K562 (cell line): ENCODE data around the gene AMIGO3. TPM values are rescaled to one million over a fixed set of nuclear protein-coding genes. Genes with fewer than 3 reads are reported as not detected.

Source experiments
- C11orf30 ChIP-seq: fragments of 450-650 bp; IDR thresholded peaks from 2 replicates; pipeline ENCODE4 v1.6.1; 2016; ENCODE audit warnings: low read depth, mild to moderate bottlenecking
- CCNT2 ChIP-seq: IDR thresholded peaks from 2 replicates; pipeline ENCODE4 v1.6.1; 2011; ENCODE audit warnings: borderline replicate concordance, low read depth, mild to moderate bottlenecking, moderate library complexity, mixed read lengths, low read length; ENCODE audit not compliant: insufficient read length; ENCODE audit errors: extremely low read depth
- CHCHD3 ChIP-seq: fragments of 250-450 bp; sonication (Bioruptor Pico); IDR thresholded peaks from 2 replicates; pipeline ENCODE4 v2.1.2; 2022; ENCODE audit warnings: mild to moderate bottlenecking
- EGR1 ChIP-seq: fragments of 450-650 bp; conservative IDR thresholded peaks from 2 replicates; pipeline ENCODE4 v1.6.1; 2017; ENCODE audit warnings: mild to moderate bottlenecking
- ELF1 ChIP-seq: fragments of 200-800 bp; sonication (Bioruptor generic); IDR thresholded peaks from 2 replicates; pipeline ENCODE4 v1.6.1; 2016; ENCODE audit warnings: missing genetic modification characterization, missing compliant biosample characterization
- GTF2F1 ChIP-seq: IDR thresholded peaks from 2 replicates; pipeline ENCODE4 v1.6.1; 2011; ENCODE audit warnings: low read depth, low read length, improper control_type of control experiment
- KDM5B ChIP-seq: fragments of 200-600 bp; sonication (generic); IDR thresholded peaks from 2 replicates; pipeline ENCODE4 v1.6.1; 2012; ENCODE audit warnings: low read depth, mild to moderate bottlenecking, moderate library complexity, low read length, control low read depth, inconsistent platforms; ENCODE audit not compliant: insufficient replicate concordance
- MTA3 ChIP-seq: fragments of 450-650 bp; formaldehyde crosslinking; IDR thresholded peaks from 2 replicates; pipeline ENCODE4 v1.6.1; 2017; ENCODE audit warnings: mild to moderate bottlenecking, borderline replicate concordance
- RCOR1 ChIP-seq, 2 experiments: IDR thresholded peaks; 2 replicates each; pipeline ENCODE4 v1.6.1; 2012; ENCODE audit warnings: low read depth in 2 of 2, low read length in 2 of 2, borderline replicate concordance in 1 of 2, improper control_type of control experiment in 1 of 2
- polyA plus RNA-seq, 8 experiments: library from polyadenylated mRNA; depleted of rRNA in 4 of 8; stranded (reverse) in 5 of 8; unstranded in 3 of 8; fragments of >200 nt; fragmentation: Nextera tagmentation in 2 of 8; fragmentation: Illumina TruSeq in 1 of 8; extraction: Ambion mirVana in 2 of 8; extraction: Trizol in 1 of 8; gene quantifications; 2 replicates each; pipeline versions ENCODE4 v1.2.1 to v1.2.3, GENCODE V29; 2011 to 2014; ENCODE audit warnings: inconsistent platforms in 1 of 8, missing spikeins in 1 of 8
- total RNA-seq, 7 experiments: library from RNA; depleted of rRNA in 6 of 7; stranded (reverse); fragments of >200 nt in 6 of 7; fragmentation: Illumina TruSeq in 2 of 7; extraction: Trizol in 2 of 7; gene quantifications; 2 replicates each; pipeline versions ENCODE4 v1.2.1 to v1.2.3, GENCODE V29; 2011 to 2021; ENCODE audit warnings: low replicate concordance in 1 of 7
- TF ChIP-seq, protein P1 (sequence below): sonication (generic); formaldehyde crosslinking; IDR thresholded peaks from 2 replicates; pipeline ENCODE4 v1.8.0; 2022; ENCODE audit warnings: missing genetic modification reagents, mild to moderate bottlenecking, borderline replicate concordance
- TF ChIP-seq, protein P2 (sequence below): fragments of 450-650 bp; IDR thresholded peaks from 2 replicates; pipeline ENCODE4 v1.7.1; 2018; ENCODE audit warnings: mild to moderate bottlenecking, low read depth; ENCODE audit not compliant: partially characterized antibody

Gene AMIGO3
- total and polyA plus RNA-seq, 9 of the 15 experiments (the other 6 are each of a cell fraction or from before 2014, with no cell fraction given): 0.13 to 2.8 (median 0.44) TPM; not detected in 4

DNA sequence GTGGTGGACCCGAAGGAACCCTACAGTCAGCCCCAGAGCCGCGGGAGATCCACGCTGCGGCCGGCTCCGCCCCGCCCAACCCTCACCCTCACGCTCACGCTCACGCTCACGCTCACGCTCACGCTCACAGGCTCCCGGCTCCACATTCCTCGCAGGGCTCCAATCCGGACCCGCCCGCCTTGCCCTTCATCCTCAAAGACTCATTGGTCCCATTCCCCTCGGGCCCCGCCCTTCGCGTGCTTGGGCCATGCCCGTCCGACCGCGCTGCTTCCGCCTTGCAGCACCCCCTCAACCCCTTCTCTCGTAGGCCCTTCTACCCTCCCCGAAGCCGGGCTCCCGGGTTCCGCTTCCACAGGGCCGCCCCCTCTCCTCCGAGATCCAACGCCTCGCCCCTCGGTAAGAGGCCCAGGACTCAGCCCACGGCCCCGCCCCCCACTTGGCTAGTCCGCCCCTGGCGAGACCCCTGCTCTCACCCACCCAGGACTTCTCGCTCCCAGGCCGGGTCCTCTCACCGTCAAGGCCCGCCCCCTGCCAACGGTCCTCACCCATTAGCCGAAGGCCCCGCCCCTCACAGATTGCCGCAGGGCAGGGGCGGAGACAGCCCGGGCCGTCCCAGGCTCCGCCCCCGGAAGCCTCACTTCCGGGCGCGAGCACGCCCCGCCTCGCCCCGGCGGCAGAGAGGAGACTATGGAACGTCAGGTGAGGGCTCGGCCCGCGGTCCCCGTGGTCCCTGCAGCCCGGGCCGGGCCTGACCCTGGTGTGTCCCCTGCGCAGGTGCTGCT lies 45.6 kb downstream of the AMIGO3 start, which contains the start of gene APEH (continued):
- TF ChIP-seq, protein P1, sequence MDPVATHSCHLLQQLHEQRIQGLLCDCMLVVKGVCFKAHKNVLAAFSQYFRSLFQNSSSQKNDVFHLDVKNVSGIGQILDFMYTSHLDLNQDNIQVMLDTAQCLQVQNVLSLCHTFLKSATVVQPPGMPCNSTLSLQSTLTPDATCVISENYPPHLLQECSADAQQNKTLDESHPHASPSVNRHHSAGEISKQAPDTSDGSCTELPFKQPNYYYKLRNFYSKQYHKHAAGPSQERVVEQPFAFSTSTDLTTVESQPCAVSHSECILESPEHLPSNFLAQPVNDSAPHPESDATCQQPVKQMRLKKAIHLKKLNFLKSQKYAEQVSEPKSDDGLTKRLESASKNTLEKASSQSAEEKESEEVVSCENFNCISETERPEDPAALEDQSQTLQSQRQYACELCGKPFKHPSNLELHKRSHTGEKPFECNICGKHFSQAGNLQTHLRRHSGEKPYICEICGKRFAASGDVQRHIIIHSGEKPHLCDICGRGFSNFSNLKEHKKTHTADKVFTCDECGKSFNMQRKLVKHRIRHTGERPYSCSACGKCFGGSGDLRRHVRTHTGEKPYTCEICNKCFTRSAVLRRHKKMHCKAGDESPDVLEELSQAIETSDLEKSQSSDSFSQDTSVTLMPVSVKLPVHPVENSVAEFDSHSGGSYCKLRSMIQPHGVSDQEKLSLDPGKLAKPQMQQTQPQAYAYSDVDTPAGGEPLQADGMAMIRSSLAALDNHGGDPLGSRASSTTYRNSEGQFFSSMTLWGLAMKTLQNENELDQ (CRISPR knock-in tag): no peak
- TF ChIP-seq CHCHD3 (CRISPR knock-in tag) (no peak), GTF2F1 (no peak), CCNT2 (peak; percentile 41), MTA3 (0 out of 2 replicates have a peak, but pooled peaks have one; percentile 11), KDM5B (peak; percentile 6), EGR1 (peak; percentile 66), ELF1 (peak; percentile 83), RCOR1 (IDR thresholded peaks at IDR 0.05; ENCODE audit: borderline replicate concordance in 1 of 2, low read depth in 2 of 2, low read length in 2 of 2) (0 out of 4 replicates have a peak, but pooled peaks of 1 of the 2 experiments have one; percentile 6), C11orf30 (peak; percentile 66; the same call in 1 of the 2 replicates)
- TF ChIP-seq, protein P2, sequence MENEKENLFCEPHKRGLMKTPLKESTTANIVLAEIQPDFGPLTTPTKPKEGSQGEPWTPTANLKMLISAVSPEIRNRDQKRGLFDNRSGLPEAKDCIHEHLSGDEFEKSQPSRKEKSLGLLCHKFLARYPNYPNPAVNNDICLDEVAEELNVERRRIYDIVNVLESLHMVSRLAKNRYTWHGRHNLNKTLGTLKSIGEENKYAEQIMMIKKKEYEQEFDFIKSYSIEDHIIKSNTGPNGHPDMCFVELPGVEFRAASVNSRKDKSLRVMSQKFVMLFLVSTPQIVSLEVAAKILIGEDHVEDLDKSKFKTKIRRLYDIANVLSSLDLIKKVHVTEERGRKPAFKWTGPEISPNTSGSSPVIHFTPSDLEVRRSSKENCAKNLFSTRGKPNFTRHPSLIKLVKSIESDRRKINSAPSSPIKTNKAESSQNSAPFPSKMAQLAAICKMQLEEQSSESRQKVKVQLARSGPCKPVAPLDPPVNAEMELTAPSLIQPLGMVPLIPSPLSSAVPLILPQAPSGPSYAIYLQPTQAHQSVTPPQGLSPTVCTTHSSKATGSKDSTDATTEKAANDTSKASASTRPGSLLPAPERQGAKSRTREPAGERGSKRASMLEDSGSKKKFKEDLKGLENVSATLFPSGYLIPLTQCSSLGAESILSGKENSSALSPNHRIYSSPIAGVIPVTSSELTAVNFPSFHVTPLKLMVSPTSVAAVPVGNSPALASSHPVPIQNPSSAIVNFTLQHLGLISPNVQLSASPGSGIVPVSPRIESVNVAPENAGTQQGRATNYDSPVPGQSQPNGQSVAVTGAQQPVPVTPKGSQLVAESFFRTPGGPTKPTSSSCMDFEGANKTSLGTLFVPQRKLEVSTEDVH: no peak
